Fibroblast of villous mesenchyme (primary cell): ENCODE results near the gene VPS9D1. TPM values are rescaled to one million over a fixed set of nuclear protein-coding genes. Genes with fewer than 3 reads are reported as not detected.
A peak's percentile ranks its signal among the peaks of the same experiment; 100 is the strongest.

Experiments
- DNase-seq: peaks from one replicate; pipeline ENCODE4 v3.0.0-alpha.2; 2010; ENCODE audit warnings: low read depth
- H3K4me3 ChIP-seq: 2 replicates; pipeline ENCODE4 v1.5.1; 2011; ENCODE audit warnings: low read depth, mild to moderate bottlenecking, low read length
- total RNA-seq: library from RNA; depleted of rRNA; stranded (reverse); fragments of >200 nt; gene quantifications from 2 replicates; pipeline ENCODE4 v1.2.3, GENCODE V29; 2012
- TF ChIP-seq, protein P1 (sequence below): IDR thresholded peaks from 2 replicates; pipeline ENCODE4 v1.5.1; 2012; ENCODE audit warnings: low read depth, mild to moderate bottlenecking, low read length; ENCODE audit not compliant: insufficient read depth

The VPS9D1 gene
- total RNA-seq, 1 donor: 9.9 TPM

- TF ChIP-seq, protein P1, sequence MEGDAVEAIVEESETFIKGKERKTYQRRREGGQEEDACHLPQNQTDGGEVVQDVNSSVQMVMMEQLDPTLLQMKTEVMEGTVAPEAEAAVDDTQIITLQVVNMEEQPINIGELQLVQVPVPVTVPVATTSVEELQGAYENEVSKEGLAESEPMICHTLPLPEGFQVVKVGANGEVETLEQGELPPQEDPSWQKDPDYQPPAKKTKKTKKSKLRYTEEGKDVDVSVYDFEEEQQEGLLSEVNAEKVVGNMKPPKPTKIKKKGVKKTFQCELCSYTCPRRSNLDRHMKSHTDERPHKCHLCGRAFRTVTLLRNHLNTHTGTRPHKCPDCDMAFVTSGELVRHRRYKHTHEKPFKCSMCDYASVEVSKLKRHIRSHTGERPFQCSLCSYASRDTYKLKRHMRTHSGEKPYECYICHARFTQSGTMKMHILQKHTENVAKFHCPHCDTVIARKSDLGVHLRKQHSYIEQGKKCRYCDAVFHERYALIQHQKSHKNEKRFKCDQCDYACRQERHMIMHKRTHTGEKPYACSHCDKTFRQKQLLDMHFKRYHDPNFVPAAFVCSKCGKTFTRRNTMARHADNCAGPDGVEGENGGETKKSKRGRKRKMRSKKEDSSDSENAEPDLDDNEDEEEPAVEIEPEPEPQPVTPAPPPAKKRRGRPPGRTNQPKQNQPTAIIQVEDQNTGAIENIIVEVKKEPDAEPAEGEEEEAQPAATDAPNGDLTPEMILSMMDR: no peak
- no peak for DNase-seq
- H3K4me3 ChIP-seq: peak overlapping the region; percentile 82
Observed at GRCh38 chr16:89723279-89724250, 2.9 kb upstream of the VPS9D1 start.

- peak; percentile 58 for DNase-seq
- TF ChIP-seq, protein P1: no peak
- H3K4me3 ChIP-seq: peak overlapping the region; percentile 82
Observed at GRCh38 chr16:89722392-89723278, 1.9 kb upstream of the VPS9D1 start.

DNA sequence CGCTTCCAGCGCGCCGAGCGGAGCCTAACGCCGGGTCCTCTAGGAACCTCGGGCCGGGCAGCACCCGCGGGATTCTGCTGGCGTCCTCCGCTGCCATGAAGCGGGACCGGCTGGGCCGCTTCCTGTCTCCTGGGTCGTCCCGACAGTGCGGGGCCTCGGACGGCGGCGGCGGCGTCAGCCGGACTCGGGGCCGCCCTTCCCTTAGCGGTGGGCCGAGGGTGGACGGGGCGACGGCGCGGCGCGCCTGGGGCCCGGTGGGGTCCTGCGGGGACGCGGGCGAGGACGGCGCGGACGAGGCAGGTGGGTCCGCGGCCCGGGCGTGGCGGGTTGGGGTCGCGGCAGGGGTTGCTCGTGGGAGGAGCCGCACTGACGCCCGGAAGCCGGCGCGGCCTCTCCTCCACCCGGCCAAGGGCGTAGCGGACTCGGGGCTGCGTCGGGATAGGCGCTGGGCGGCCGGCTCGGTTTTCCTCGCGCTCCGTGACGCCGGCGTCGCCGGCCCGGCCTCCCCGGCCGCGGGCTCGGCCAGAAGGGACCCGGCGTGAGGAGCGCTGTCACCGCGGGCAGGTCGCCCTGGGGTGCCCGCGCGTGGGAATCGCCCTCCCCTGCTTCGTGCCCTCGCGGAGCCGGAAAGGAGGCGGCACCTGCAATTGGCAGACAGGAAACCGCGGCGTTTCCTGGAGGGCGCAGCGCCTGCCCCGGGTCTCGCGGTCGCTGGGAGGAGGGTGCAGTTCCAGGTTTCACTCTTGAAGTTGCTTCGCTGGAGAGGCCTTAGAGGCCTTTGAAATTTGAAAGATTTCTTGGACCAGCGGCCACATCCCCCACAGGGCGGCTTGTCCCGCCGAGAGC lies 1.1 kb upstream of the VPS9D1 start:
- H3K4me3 ChIP-seq: peak overlapping the region; percentile 82
- TF ChIP-seq, protein P1: no peak
- DNase-seq: peak; percentile 79

- peak; percentile 26 for DNase-seq
- peak overlapping the region; percentile 82 for H3K4me3 ChIP-seq
- TF ChIP-seq, protein P1: no peak
Observed at GRCh38 chr16:89720551-89720812, 216 bp downstream of the VPS9D1 start.

DNA sequence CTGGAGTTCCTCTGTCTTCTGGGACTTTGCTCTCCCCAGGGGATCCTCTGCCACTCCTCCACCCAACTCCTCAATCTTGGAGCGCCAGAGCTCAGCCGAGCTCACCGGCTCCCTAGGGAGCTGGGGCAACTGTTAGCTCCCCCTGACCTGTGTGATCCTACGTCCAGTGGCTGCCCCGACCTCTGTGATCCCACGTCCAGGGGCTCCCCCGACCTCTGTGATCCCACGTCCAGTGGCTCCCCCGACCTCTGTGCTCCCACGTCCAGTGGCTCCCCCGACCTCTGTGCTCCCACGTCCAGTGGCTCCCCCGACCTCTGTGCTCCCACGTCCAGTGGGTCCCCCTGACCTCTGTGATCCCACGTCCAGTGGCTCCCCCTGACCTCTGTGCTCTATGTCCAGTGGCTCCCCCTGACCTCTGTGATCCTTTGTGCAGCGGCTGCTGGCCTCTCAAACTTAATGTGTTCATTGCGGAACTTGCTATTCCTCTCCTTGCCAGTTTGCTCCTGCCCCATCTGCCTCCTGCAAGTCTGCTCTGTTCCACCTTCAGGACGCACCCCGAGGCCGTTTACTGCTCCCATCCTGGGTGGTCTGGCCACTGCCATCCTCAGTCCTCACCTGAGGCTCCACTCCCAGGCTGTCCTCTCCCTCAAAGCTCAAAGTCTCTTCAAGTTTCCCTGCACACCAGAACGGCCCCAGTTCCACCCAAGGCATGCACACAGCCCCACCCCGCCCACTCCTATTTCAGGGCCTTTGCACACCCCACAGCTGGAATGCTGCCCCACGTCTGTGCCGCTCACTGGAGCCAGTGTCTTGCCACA lies 2.8 kb downstream of the VPS9D1 start:
- TF ChIP-seq, protein P1: no peak
- no peak overlapping the region for H3K4me3 ChIP-seq
- DNase-seq: no peak
